GM23248 (cell line): ENCODE results near the gene SH2D4B.

Experiments used
- EZH2 ChIP-seq: fragments of 200-600 bp; sonication (generic); IDR thresholded peaks from 2 replicates; pipeline ENCODE4 v1.6.1; 2018; ENCODE audit warnings: antibody characterized with exemption, mild to moderate bottlenecking; ENCODE audit not compliant: insufficient read depth, poor library complexity, severe bottlenecking
- EZH2phosphoT487 ChIP-seq: fragments of 200-600 bp; sonication (generic); IDR thresholded peaks from 2 replicates; pipeline ENCODE4 v1.6.1; 2018; ENCODE audit warnings: antibody characterized with exemption, moderate library complexity, mild to moderate bottlenecking, low read depth; ENCODE audit not compliant: insufficient read depth

GRCh38 chr10:80659289-80659688, 121.6 kb downstream of the SH2D4B start:
- TF ChIP-seq EZH2 (no peak), EZH2phosphoT487 (no peak)
